AG04450 (cell line): ENCODE data around the gene FAM240B. TPM values are rescaled to one million over a fixed set of nuclear protein-coding genes. Genes with fewer than 3 reads are reported as not detected.

Experiments used
- CTCF ChIA-PET: fragments of 300-600, 350-600 bp; formaldehyde crosslinking; extraction: SDS; loops from one replicate; lab custom pipeline; 2022; ENCODE audit warnings: antibody characterized with exemption, inconsistent platforms; lab: Charles Lee
- POLR2A ChIA-PET: fragments of 350-600 bp; formaldehyde crosslinking; extraction: SDS; loops from one replicate; lab custom pipeline; 2021; ENCODE audit warnings: antibody characterized with exemption, inconsistent platforms; lab: Yijun Ruan, JAX
- DNase-seq: peaks from one replicate; pipeline ENCODE4 v3.0.0-alpha.2; 2011; ENCODE audit warnings: low read depth, low spot score
- H3K27ac ChIP-seq: one replicate; pipeline ENCODE4 v1.5.1; 2012; ENCODE audit warnings: low read depth, low read length, control low read depth
- H3K27me3 ChIP-seq: one replicate; pipeline ENCODE4 v1.6.0; 2012; ENCODE audit warnings: low read length; ENCODE audit not compliant: control insufficient read depth, insufficient read depth
- H3K4me3 ChIP-seq: 2 replicates; pipeline ENCODE4 v1.5.1; 2011; ENCODE audit warnings: mild to moderate bottlenecking, low read depth, low read length, control low read depth
- H3K9me3 ChIP-seq: 2 replicates; pipeline ENCODE4 v1.5.1; 2012; ENCODE audit warnings: low read length; ENCODE audit not compliant: control insufficient read depth, insufficient read depth
- polyA plus RNA-seq: library from polyadenylated mRNA; depleted of rRNA; stranded (reverse); fragments of >200 nt; gene quantifications from 2 replicates; pipeline ENCODE4 v1.2.3, GENCODE V29; 2011
- TF ChIP-seq, protein P1 (sequence below): IDR thresholded peaks from 2 replicates; pipeline ENCODE4 v1.5.1; 2011; ENCODE audit warnings: low read depth, low read length, control low read depth, inconsistent platforms

FAM240B gene
- polyA plus RNA-seq, 1 experiment, result not detected

DNA sequence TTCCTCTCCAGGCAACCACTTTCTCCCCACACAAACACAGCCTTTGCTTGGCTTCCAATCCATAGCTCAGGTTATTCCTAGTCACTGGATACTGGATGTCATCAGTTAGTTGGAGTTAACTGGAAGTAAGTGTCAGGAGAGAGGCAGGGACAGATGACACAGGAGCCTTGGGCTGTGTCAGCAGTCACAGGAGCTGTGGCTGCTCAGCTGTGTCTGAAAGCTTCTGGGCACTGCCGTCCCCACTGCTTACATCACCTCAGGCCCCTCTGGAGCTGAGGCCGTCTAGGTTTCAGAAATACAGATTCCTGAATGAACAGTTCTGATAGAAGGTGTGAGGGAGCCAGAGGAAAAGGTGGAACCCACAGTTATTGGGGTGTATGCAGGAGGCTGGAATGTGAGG is 17.3 kb upstream of the FAM240B start:
- Histone ChIP-seq H3K9me3 (no peaks in the 10 kb centered on the region), H3K27ac (no peak overlapping the region), H3K4me3 (no peak overlapping the region), H3K27me3 (no peaks in the 10 kb centered on the region)
- DNase-seq, result no peak
- TF ChIP-seq, protein P1, sequence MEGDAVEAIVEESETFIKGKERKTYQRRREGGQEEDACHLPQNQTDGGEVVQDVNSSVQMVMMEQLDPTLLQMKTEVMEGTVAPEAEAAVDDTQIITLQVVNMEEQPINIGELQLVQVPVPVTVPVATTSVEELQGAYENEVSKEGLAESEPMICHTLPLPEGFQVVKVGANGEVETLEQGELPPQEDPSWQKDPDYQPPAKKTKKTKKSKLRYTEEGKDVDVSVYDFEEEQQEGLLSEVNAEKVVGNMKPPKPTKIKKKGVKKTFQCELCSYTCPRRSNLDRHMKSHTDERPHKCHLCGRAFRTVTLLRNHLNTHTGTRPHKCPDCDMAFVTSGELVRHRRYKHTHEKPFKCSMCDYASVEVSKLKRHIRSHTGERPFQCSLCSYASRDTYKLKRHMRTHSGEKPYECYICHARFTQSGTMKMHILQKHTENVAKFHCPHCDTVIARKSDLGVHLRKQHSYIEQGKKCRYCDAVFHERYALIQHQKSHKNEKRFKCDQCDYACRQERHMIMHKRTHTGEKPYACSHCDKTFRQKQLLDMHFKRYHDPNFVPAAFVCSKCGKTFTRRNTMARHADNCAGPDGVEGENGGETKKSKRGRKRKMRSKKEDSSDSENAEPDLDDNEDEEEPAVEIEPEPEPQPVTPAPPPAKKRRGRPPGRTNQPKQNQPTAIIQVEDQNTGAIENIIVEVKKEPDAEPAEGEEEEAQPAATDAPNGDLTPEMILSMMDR, result no peak
- ChIA-PET POLR2A (no interaction called here), CTCF (no interaction called here)

DNA sequence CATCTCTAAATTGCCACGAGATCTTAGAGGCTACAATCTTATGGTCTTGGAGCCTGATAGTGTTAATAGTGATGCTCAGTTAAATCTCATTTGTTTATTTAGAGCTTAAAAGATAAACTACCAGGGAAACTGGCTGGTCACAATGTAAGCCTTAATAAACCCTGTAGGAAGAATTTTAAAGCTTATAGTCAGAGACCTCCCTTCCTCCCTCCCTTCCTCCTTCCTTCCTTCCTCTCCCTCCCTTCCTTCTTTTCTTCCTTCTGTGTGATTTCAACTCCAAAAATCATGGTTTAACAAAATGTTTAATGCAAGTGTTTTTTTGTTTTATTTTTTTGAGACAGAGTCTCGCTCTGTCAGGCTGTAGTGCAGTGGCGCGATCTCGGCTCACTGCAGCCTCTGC is 14.9 kb upstream of the FAM240B start:
- TF ChIP-seq, protein P1, result no peak
- no peak overlapping the region for H3K27ac ChIP-seq
- DNase-seq, result no peak
- POLR2A ChIA-PET, result no interaction called here
- H3K4me3 ChIP-seq, result no peak overlapping the region
- CTCF ChIA-PET, result no interaction called here
- H3K27me3 ChIP-seq, result no peaks in the 10 kb centered on the region
- no peaks in the 10 kb centered on the region for H3K9me3 ChIP-seq

DNA sequence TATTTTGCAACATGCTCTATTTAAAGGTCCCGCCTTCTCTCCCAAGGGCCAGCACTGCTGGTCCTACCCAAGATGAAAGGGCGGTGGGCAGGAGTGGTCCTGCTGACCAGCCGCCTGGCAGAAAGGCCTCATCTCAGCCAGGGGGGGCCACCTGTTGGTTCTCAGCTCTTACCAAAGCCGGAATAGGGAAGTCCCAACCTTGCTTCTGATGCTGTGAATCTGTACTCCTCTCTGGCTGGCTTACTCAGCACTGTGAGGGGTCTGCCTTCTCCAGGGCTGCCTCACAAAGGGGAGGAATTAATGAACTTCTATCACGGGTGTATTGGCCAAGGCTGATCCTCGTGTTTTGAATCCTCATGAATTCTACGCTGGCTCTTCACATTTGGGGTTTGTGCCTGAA is 13.6 kb upstream of the FAM240B start:
- TF ChIP-seq, protein P1, result no peak
- no peak for DNase-seq
- ChIA-PET POLR2A (no interaction called here), CTCF (no interaction called here)
- H3K27ac ChIP-seq, result no peak overlapping the region
- H3K9me3 ChIP-seq, result no peaks in the 10 kb centered on the region
- no peak overlapping the region for H3K4me3 ChIP-seq
- no peaks in the 10 kb centered on the region for H3K27me3 ChIP-seq

DNA sequence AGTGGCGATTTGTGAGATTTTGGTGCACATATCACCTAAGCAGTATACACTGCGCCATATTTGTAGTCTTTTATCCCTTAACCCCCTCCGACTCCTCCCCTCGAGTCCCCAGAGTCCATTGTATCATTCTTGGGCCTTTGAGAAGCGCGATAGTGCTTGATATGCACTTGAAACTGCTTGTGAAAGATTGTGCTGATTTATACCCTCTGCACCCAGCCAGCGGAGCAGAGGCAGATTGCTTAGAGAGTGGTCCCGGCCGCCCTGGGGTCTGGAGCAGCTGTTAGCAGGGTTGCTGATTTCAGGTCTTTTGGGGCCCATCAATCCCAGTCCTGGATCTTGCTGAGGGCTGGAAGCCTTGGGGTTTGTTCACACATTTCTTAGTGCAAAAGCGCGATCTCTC is 13.0 kb upstream of the FAM240B start:
- ChIA-PET POLR2A (no interaction called here), CTCF (no interaction called here)
- no peaks in the 10 kb centered on the region for H3K27me3 ChIP-seq

DNA sequence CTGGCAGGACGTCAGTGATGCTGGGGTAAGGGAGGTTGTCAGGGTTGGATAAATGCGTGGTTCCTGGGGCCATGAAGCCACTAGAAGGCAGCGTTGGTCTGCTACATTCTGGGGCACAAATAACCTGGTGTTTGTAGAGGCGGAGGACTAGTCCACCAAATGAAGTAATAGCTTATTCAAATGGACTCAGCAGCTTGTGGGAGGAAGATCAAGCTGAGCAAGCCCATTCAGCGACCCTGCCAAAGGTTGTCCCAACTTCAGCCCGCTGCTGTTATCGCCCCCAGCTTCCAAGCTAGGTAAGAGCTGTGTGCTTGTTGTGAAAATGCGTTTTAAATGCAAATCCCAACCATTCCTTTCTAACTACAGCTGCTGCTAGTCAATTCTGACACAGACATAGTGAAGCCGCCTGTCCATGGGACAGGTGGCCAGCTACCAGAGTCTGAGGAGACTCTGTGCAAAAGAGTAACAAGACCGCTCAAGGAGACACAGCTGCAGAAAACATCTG is 7.6 kb upstream of the FAM240B start:
- CTCF ChIA-PET, result interaction anchor here (0.6 to 0.9 kb wide), 2 partner anchors 11 to 85 kb away, joined by 4 read pairs; no protein-coding TSS in a partner anchor
- peak; percentile 8 for DNase-seq
- no peak overlapping the region for H3K4me3 ChIP-seq
- no peak overlapping the region for H3K27ac ChIP-seq
- TF ChIP-seq, protein P1, result peak; percentile 61
- POLR2A ChIA-PET, result no interaction called here
- no peaks in the 10 kb centered on the region for H3K9me3 ChIP-seq
- H3K27me3 ChIP-seq, result peaks cover 3% of the 10 kb centered on the region

More for the DNA sequence above, 13.0 kb upstream of the FAM240B start:
- DNase-seq, result no peak
- Histone ChIP-seq H3K27ac (no peak overlapping the region), H3K9me3 (no peaks in the 10 kb centered on the region), H3K4me3 (no peak overlapping the region)
- TF ChIP-seq, protein P1, result no peak
